NCI-H345 treated with DMSO at 0.1 percent for 48 hours (cell line): Measurements from ENCODE around the gene SORCS3.

ENCODE experiments used
- DNase-seq: peaks from one replicate; lab custom pipeline; 2025; ENCODE audit not compliant: unreplicated experiment; lab: John Stamatoyannopoulos, UW

SORCS3 gene

DNA sequence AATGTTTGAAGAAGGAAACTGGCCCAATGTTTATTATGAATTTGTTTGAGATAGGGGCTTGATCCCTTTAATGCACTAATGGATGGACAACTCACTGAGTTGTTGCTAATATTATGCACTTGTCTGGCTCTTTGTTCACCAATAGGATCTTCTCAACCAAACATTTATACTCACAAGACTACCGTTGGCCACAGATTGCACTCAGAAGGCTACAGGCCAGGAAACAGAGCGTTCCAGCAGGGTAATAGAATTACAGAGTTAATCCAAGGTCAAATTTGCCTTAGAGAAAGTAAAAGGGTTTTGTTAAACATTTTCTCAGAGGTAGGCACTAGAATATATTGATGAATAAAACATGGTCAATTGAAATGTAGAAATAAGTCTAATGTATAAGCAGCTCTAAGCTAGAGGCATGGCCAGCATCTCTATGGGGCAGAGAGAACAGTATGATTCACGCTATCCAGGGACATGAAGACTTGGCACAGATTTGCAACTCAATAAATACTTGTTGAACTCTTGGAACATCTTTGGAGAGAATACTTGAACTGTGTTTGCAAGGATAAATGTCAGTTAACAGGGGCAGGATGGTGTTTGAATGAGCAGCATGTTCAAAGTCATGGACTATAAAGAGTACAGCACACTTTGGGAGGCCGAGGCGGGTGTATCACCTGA lies 606.9 kb downstream of the SORCS3 start:
- no peak for DNase-seq

DNA sequence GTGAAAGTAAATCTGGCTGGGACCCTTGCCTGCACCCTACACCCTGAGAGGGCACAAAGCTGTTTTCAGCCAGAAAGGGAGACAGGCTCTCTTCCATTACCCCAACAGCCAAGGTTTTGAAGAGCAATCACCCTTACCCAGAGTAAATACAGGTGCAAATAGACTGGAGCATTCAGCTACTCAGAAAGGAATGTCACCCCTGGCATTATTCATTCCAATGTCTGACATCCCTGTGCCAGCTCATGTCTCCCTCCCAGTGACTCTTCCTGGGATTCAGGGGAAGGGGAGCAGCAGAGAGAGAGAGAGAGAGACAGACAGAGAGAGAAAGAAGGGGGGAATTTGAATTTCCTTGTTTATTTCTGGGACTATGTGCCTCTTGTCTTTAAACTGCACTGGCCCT lies 611.8 kb downstream of the SORCS3 start:
- DNase-seq, result peak; percentile 13

DNA sequence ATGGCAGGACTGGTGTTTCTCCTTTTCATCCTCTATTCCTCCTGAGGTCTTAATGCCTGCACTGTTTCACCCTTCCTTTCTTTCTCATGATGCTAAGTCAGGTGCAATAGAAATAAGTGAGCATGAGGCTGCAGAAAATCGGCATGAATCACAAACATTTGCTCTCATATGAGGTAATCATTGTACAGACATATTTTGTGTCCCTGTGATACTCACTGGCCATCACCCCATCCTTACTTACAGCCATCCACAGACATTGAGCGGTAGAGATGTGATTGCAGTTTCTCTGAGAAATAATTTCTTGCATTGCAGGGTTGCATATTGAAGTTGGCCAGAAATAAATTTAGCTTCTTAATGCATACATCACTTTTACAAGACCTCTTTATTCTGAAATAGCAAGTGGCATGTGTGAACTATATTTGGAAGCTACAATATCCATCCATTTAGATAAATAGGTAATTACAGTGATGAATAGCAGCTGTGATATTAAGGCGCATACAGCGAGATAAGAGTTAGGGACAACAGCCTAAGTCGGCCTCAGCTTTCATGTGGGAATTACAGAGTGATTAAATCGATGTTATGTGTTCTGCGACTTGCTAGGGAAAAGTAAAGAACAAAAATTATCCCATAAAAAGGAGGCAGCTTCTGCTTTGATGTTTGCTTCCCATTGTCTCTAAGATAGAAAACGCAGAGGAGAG lies 612.6 kb downstream of the SORCS3 start:
- DNase-seq, result no peak

GRCh38 chr10:105258036-105258673 lies 617.1 kb downstream of the SORCS3 start:
- DNase-seq, result no peak

- no peak for DNase-seq
These were observed 617.6 kb downstream of the SORCS3 start for GRCh38 chr10:105258674-105259065.

DNA sequence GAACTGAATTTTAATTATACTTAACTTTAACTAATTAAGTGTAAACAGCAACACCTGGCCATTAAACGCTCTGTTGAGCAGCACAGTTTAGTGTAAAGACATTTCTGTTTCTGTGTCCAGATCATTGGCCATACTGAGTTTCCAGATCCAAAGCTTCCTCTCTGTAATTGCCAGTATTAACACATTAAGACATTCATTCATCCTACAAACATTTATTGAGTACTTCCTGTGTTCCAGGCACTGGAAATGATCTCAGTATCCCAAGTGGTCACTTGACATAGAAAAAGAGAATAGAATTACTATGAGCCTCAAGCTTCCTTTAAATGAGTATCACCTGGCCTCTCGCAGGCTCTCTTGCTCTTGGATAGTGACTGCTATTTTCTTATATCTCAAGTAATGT lies 618.1 kb downstream of the SORCS3 start:
- no peak for DNase-seq

DNA sequence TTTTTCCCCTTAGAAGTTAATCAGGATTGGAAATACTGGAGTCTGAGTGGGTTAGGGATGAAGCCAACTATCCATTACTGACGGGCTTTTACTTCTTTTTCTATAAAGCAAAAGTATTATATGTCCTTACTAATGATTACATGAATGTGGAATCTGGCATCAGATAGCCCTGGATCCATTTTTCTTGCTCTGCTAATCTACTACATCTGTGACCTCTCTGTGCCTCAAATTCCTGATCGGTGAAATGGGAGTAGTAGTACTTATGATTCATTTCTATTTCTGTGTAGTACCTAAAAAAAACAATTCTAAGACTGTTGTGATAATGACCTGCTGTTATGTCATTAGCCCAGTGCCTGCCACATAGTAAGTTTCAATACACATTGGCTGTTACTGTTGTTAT lies 621.6 kb downstream of the SORCS3 start:
- no peak for DNase-seq

DNA sequence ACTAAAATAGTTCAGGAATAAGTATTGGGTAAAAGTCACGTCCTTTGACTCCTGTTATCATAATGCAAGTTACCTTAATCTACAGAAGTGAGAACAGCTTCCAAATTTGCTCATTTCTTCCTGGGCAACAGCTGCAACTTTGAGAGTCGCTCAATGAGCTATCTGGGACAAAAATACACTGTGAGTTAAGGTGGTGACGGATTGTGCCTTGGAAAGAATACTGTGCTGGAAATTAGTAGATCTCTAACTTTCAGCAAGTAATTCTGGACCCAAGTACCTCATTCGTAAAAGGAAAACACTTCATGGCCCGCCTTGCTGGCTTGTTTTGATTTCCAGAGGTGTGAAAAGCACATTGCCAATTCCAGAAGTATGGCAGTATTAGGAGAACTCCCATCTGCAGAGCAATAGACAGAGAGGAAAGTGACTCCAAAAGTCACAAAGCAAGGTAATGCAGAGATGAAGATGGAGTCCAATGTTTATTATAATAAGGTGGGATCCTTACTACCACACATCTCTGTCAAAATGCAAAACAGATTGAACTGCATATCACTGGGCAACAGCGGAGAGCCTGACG lies 626.0 kb downstream of the SORCS3 start:
- no peak for DNase-seq

- no peak for DNase-seq
These were observed 627.9 kb downstream of the SORCS3 start for GRCh38 chr10:105268961-105269360.

GRCh38 chr10:105269689-105270088 lies 628.6 kb downstream of the SORCS3 start:
- no peak for DNase-seq

GRCh38 chr10:105274556-105275070 lies 633.5 kb downstream of the SORCS3 start:
- no peak for DNase-seq

DNA sequence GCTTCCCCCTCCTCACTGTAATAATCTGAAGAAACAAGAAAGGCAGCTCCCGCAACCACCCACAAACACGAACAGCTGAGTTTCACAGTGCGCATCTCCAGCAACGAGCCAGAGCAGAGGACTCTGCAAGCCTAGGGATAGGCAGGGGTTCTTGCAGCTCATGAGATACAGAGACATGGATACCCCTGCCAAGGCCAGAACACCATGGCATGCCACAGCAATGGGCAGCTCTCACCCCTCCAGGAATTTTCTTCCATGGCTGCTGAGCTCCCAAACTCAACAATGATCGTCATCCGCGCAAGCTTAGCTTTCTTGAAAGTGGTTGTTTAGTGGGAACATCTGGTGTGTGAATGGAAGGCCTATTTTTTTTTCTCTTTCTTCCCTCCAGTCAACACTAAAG lies 637.3 kb downstream of the SORCS3 start:
- DNase-seq, result no peak

- DNase-seq, result no peak
These were observed 638.0 kb downstream of the SORCS3 start for GRCh38 chr10:105279101-105279500.

DNA sequence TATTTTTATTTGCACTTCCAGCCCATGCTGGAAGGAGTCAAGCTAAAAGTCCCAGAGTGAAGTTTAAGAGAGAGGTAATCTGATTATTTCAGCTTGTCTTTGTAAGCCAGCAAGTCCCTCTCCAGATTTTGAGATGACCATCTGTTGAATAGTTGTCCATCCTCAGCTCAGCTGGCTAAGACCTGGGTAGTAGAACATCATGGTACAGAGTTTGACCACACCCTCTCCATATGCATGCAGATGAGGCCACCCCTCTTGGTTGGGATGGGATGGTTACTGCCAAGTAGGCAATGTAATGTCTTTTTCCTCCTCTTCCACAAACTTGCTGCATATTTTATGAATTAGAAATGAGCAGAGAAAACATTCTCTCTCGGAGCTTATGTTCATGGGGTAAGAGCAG lies 639.8 kb downstream of the SORCS3 start:
- DNase-seq, result no peak

DNA sequence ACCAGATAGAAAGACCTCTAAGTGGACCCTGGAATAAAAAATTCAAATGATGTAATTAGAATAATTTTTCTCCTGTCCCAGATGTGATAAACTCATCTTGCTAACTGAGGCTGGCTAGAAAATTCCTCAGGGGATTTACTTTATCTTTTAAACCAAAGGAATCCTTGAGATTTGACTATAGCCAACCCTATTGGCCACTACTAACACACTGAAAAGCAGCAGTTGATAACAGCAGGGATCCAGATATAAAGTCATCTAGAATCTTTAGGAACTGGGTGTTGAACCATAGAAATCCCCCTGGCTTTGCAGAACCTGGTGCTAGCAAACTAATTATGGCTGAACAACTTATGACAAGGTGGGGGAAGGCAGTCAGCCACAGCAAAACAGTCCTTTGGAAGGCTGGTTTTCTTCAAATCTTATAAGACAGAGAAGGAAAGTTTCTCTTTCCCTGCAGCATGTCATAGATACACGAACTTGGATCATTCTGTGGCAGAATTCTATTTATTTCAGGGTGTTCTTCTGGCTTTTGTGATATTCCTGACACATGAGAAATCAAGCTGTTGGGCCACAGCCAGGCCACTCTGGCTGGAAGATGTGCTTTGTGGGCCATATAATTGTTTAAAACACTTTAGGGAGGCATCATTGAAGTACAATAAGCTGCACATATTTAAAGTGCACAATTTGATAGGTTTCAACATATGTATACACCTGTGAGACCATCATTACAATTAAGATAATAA lies 643.6 kb downstream of the SORCS3 start:
- DNase-seq, result no peak

- DNase-seq, result no peak
These were observed 646.9 kb downstream of the SORCS3 start for GRCh38 chr10:105288026-105288425.

DNA sequence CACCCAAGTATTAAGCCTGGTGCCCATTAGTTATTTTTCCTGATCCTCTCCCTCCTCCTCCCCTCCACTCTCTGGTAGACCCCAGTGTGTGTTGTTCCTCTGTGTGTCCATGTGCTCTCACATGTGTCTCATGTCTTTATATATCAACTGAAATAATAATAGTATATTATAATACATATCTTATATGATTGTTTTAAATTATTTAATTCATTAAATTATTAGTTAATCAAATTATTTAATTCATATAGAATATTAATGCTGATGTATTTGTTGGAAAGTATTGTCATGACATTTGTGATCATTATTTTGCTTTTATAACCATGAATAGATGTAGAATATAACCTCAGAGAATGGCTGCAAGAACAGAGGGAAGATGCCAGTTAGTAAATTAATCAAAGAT lies 647.5 kb downstream of the SORCS3 start:
- no peak for DNase-seq

- peak; percentile 14 for DNase-seq
These were observed 650.5 kb downstream of the SORCS3 start for GRCh38 chr10:105291571-105291970.

DNA sequence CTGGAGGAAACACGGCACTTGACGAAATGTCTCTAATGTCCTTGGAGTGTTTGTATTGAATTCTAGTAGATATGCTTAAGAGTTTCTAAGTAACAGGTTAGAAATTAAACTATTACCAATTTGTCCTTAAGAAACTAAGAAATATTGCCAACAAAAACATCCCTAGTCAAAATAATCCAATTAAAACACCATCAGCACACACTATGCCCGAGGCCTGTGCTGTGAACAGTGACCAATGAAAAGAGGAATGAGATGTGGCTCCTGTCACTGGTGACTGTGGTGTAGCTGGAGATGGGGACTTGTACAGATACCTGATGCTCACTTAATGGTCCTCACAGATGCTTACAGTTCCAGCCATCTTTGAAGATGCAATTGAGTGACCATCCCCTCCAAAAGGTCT lies 651.1 kb downstream of the SORCS3 start:
- DNase-seq, result no peak
